ENCODE results near the gene CFB. TPM values are rescaled to one million over a fixed set of nuclear protein-coding genes. Genes with fewer than 3 reads are reported as not detected.

CFB gene
- total RNA-seq, 1 experiment from 2014 or later: 1.4 TPM

GRCh38 chr6:31947864-31948263, 2.0 kb downstream of the CFB start:
- H3K4me3 Mint-ChIP-seq: no peak overlapping the region
- ATAC-seq: no peak
- ChIA-PET CTCF (no interaction called here), POLR2A (interaction anchor here (1.1 kb wide), 1 partner anchor 178 kb away, joined by 4 read pairs; no protein-coding TSS in a partner anchor)
- TF ChIP-seq GABPB1 (CRISPR knock-in tag; IDR thresholded peaks at IDR 0.05) (0 out of 2 replicates have a peak, but pooled peaks have one; percentile 12), AFF4 (CRISPR knock-in tag; IDR thresholded peaks at IDR 0.05; ENCODE audit: borderline replicate concordance) (no peak)
- H3K36me3 Mint-ChIP-seq: peaks cover 11% of the 10 kb centered on the region
- peaks cover 50% of the 10 kb centered on the region for H3K27me3 Mint-ChIP-seq (ENCODE audit: low read depth)
- no peaks in the 10 kb centered on the region for H3K9me3 Mint-ChIP-seq
- no peak for DNase-seq (ENCODE audit: low spot score)
- no peak overlapping the region for H3K27ac Mint-ChIP-seq
- H3K4me1 Mint-ChIP-seq: peaks cover 4% of the 10 kb centered on the region; the same call in 1 of the 2 replicates

GRCh38 chr6:31948306-31948705, 2.4 kb downstream of the CFB start:
- Mint-ChIP-seq H3K9me3 (no peaks in the 10 kb centered on the region), H3K27me3 (ENCODE audit: low read depth) (peaks cover 50% of the 10 kb centered on the region), H3K4me1 (peaks cover 4% of the 10 kb centered on the region; the same call in 1 of the 2 replicates), H3K4me3 (no peak overlapping the region), H3K27ac (no peak overlapping the region), H3K36me3 (peaks cover 15% of the 10 kb centered on the region)
- ATAC-seq (no peak), DNase-seq (ENCODE audit: low spot score) (no peak)
- POLR2A ChIA-PET: interaction anchor here (1.1 kb wide), 1 partner anchor 178 kb away, joined by 4 read pairs; no protein-coding TSS in a partner anchor
- no peak for TF ChIP-seq GTF2I (CRISPR knock-in tag; conservative IDR thresholded peaks at IDR 0.05)
- TF ChIP-seq ZNF423 (CRISPR knock-in tag; IDR thresholded peaks at IDR 0.05): no peak
- no peak for TF ChIP-seq NFATC4 (CRISPR knock-in tag; IDR thresholded peaks at IDR 0.05)
- no peak for TF ChIP-seq GRHL2 (CRISPR knock-in tag; IDR thresholded peaks at IDR 0.05; ENCODE audit: insufficient replicate concordance, severe bottlenecking)
- no peak for TF ChIP-seq ZNF671 (CRISPR knock-in tag; IDR thresholded peaks at IDR 0.05)
- no peak for TF ChIP-seq TCF7 (CRISPR knock-in tag; IDR thresholded peaks at IDR 0.05; ENCODE audit: low read depth)
- TF ChIP-seq CTCF (IDR thresholded peaks at IDR 0.05): no peak
- no peak for TF ChIP-seq ERG (CRISPR knock-in tag; IDR thresholded peaks at IDR 0.05)
- no peak for TF ChIP-seq PRDM15 (CRISPR knock-in tag; IDR thresholded peaks at IDR 0.05)
- no peak for TF ChIP-seq E2F5 (CRISPR knock-in tag; IDR thresholded peaks at IDR 0.05)
- no peak for TF ChIP-seq ZNF396 (CRISPR knock-in tag; IDR thresholded peaks at IDR 0.05; ENCODE audit: borderline replicate concordance)
- CTCF ChIA-PET: no interaction called here
